GM21367 (cell line): ENCODE measurements around the gene PCAT6.
"Not testable (repeated sequence)": the region's sequence is repeated elsewhere in the genome, so short reads cannot be mapped to it uniquely, and the experiment has no call there.

Experiments used
- ATAC-seq: cut with Tn5 transposase; IDR thresholded peaks from one replicate; pipeline ENCODE4 v1.9.1; 2021; ENCODE audit not compliant: unreplicated experiment

The PCAT6 gene

DNA sequence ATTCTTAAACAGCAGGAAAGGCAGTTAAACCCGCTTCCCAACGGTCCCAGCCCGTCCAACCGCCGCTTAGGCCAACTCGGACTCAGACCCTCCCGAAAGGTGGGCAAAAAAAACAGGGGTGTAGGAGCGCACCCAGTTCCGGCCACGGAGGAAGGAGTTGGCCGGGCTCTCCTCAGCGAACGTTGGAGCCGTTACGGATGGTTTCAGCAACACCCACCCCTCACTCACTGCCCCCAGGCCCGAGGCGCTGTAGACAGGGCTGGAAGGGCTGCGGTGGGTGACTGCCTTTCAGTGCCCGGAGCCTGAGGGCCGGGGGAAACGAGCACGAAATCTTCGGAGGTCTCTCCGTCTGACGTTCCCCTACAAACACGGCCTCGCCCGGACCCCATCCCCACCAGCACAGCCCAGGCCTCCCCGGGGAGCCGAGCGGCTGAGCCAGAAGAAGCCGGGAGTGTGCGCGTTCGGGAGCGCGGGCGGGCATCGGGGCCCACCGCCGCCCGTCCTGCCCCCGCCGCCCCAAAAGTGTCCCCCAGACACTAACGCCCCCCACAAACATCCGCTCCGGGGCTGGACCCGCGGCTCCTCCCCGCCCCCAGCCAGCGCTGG, 3.8 kb upstream of the PCAT6 start:
- no peak for ATAC-seq

DNA sequence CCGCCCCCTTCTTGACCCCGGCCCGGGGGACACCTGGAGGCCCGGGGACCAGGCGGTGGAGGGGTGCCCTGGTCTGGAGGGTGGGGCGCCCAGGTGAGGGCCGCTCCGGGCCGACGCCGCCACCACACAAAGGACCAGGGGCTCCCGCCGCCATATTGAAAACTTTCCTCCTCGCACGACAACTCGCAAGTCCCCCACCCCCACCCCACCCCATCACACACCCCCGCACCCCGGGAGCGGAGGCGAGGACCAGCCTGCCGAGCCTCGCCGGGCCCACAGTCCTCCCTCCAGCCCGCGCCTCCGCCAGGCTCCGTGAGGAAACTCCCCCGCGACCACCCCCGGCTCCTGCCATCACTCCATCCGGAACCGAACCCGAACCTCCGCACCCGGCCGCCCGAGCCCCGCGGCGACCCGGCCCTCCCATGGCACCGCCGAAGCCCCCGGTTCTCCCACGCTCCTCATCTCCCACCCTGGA, 3.3 kb upstream of the PCAT6 start:
- no peak for ATAC-seq

DNA sequence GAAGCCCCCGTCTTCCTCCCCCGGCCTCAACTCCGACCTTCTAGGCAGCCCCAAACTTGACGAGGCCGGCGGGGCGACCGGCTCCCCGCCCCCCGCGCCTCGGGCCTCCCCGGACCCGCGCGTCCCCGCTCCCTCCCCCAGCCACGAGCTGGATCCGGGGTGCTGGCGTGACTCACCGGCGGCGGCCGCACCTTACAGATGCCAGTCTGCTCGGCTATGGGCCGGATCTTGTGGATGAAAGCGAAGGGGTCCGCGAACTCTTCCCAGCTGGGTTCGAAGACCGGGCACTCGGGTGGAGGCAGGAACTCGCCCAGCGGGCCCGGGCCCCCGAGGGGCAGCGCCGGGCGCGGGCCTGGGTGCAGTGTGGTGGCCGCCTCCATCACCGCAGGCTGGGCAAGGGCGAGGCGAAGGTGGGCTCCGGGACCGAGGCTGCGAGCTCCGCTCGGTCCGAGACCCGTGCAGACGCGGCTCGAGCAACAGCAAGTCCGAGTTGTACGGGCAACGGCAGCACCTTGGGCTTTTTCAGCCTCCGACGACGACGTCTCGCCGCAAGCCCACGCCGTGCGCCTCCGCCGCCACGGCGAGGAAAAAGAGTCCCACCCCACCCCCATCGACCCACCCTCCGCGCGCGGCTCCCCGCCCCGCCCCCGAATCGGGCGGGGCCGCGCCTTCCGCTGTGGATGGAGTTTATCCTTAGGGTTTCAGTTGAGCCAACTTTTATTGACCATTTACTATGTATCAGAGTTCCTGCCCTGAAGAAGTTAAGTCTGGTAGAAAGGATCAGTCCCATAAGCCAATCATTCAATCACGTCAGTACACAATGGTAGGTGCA, 2.6 kb upstream of the PCAT6 start, which contains the start of gene KDM5B:
TSS of gene KDM5B (minus strand) at position 496 of the 832 bp plus-strand sequence. CDS start at position 380, 116 bp downstream.
- ATAC-seq, result no peak

DNA sequence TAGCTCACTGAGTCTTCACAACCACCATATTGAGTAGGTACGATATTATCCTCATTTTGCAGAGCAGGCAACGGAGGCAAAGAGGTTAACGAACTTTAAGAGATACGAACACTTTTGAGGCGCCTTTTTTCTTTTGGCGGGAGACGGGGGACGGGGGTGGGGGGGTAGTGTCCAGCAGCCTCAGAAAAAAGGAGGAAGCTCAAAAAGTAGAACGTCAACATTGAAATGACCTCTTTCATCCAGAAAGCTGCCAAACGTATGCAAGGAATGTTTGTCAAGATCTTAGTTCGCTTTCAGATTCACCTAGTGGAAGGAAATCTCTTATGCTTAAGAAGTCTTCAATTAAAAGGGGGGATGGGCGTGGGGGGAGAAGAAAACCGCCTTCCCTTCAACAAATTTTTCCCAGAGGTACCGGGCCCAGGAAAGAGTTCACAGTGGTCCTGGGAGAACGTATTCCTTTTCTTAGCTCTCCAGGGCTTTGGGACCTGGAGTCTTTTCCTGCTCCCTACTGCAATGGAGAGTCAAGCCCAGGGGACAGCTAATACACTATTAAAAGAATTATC, 1.1 kb upstream of the PCAT6 start:
- no peak for ATAC-seq

DNA sequence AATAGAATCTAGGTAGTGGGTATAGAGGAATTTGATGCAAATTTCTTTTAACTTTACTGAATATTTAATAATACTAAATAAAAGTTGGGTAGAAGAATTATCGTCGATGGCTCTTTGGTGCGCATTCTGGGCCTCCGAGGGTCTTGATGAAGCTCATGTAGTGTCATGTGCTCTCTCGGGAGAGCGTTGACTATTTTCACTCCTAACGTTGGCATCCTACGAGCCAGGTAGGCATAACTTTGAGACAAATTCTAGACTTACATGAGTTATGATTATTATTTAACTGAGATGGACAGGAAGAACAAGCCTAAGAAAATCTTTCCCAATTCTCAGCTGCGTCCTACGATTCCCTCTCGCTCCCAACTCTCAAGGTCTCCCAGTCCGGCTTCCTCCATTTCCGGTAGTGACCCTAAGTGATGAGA, 550 bp upstream of the PCAT6 start:
- no peak for ATAC-seq

DNA sequence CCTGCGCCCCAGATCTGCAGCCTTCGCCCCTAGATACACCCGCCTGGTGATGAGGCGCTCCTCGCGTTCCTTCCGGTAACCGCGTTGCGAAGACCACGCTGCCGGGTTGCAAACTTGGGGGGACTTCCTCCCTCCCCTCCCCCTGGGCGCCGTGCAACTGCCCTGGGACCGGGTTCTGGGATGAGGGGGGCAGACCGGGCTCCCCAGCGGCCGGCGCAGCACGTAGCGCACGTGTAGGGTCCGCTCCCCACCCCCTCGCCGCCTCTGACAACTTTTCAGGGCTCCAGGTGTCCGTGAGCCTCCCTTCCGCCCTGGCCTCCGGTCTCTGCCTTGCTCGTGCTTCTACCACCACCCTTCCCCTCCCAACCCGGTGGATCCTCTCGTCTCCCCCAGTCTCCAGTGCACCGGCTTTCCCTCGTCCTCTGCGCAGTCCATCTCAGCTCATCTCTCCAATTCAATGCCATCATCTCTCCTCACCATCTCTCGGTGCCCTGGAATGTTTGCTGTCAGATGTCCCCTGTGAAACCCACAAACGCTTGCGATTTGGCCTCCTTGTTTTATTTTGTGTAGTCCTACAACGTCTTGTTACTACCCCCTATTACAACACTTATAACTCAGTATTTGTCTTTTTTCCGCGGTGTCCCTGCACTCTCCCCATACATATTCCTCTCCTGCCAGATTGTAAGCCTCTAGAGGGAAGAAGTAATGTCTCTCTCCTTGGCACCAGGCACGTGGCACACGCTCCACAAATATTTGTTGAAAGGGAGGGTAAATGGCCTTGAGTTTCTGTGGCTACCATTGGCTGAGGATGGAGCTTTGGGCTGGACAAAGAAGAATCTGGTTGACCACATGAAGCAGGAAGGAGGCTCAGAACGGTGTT, 782 bp downstream of the PCAT6 start:
- peak; percentile 9 for ATAC-seq

DNA sequence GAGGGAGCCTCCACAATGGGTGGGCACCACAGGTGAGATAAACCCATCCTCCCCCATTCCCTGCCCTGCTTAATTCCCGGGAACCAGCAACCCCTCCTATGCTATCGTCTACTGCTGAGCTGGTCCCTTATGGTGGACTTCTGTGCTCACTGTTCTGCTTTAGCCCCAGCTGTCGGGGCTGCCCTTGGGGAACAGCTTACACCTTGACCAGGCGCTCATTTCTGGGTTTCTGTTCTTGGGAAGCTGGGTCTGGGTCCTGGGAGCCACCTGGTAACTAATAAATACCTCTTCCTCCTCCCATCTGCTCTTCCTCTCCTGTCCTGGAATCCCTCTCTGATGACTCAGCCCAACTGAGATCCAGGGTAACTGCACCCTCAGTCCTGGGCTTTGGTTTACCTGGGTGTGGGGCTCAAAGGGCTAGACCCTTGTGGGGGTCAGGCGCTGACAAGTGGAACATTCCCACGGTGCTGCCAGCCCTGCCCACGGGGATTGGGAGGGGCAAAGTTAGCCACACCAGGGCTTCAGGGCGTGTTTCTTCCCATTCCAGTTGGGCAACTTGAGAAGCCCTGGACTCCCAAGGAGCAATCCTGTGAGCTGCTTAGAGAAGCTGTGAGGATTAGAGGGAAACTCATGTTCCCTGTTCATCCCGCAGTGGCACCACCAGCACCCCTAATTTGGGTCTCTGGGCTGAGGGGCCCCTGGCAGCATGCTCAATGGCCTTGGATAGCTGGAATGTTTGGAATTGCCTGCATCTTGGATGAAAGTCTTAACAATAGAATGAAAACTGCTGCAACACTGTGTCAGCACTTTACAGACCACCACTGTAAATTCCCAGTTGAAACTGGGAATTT, 1.6 kb downstream of the PCAT6 start:
- no peak for ATAC-seq

DNA sequence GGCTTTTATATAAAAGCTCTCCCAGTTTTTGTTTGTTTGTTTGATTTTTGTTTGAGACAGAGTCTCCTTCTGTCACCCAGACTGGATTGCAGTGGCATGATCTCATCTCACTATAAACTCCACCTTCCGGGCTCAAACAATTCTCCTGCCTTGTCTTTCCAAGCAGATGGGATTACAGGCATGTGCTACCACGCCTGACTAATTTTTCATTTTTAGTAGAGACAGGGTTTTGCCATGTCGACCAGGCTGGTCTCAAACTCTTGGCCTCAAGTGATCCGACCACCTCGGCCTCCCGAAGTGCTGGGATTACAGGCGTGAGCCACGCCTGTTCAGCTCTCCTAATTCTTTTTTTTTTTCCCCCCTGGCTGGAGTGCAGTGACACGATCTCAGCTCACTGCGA, 4.4 kb downstream of the PCAT6 start:
- ATAC-seq, result no peak

DNA sequence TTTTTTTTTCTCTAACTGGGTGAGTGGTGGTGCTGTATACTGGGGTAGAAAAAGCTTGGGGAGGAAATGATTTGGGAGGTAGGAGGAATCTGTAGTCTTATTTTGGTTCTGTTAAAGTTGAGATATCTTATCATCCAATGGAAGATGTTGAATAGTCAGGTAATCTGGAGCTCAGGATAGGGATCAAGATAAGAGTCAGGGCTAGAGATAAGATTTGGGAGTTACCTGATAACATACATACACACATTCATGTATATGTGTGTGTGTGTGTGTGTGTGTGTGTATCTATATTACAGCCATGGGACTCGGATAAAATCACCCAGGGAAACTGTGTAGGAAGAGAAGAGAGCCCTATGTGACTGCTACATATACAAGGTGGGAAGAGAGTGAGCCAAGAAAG, 8.1 kb downstream of the PCAT6 start:
- no peak for ATAC-seq

DNA sequence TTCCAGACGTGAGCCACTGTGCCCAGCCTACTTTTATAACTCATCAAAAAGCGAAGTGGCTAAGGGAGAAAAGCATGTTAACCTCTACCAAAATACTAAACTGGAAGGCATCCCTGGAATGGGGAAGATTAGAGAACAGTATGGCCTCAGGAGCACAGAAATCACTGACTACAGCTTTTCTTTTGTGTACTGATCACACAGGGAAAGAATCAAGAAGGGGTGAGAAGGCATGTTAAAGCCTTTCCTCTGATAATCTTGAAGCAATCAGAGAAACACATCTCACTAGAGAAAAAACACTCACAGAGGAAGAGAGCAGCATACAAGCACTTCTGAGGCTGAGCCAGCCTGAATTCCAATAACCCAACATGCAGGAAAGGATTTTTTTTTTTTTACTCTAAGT, 10.7 kb downstream of the PCAT6 start:
- ATAC-seq, result no peak

DNA sequence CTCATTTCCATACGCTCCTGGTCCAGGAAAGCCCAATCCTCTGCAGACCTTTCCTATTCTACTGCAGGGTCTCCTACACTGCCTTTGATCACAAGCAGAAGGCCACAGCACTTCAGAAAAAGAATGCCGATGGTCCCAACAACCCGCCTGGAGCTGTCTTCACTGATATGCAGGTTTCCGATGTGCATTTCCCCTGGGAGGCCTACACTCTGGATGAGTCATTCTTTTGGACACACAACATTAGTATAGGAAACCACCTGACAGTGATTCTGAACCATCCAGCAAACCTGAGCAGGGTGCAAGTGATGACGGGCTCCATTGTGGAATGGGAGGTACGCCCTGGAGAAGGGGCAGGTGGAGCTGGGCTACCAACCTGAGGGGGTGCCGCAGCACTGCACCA, 15.0 kb downstream of the PCAT6 start:
- no peak for ATAC-seq

DNA sequence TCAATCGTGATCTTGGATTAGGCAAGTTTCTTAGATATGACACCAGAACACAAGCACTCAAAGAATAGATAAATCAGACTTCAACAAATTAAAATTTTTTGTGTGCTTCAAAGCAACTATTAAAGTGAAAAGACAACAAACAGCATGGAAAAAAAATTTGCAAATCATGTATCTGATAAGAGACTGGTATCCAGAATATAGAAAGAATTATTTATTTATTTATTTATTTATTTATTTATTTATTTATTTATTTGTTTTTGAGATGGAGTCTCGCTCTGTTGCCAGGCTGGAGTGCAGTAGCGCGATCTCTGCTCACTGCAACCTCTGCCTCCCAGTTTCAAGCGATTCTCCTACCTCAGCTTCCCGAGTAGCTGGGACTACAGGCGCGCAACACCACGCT, 18.5 kb downstream of the PCAT6 start:
- not testable (repeated sequence) for ATAC-seq

DNA sequence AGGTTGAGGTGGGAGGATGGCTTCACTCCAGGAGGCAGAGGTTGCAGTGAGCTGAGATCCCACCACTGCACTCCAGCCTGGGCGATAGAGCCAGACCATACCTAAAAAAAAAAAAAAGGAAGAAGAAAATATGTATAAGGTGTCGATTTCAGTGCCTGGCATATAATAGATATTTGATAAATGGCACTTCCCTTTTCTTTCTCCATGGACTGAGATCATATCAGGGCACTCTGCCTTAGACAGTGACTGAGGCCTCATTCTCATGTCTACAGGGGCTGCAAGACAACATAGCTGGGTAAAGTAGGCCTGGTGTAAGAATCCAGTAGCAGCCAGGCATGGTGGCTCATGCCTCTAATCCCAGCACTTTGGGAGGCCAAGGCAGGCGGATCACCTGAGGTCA, 21.2 kb downstream of the PCAT6 start:
- ATAC-seq, result no peak

DNA sequence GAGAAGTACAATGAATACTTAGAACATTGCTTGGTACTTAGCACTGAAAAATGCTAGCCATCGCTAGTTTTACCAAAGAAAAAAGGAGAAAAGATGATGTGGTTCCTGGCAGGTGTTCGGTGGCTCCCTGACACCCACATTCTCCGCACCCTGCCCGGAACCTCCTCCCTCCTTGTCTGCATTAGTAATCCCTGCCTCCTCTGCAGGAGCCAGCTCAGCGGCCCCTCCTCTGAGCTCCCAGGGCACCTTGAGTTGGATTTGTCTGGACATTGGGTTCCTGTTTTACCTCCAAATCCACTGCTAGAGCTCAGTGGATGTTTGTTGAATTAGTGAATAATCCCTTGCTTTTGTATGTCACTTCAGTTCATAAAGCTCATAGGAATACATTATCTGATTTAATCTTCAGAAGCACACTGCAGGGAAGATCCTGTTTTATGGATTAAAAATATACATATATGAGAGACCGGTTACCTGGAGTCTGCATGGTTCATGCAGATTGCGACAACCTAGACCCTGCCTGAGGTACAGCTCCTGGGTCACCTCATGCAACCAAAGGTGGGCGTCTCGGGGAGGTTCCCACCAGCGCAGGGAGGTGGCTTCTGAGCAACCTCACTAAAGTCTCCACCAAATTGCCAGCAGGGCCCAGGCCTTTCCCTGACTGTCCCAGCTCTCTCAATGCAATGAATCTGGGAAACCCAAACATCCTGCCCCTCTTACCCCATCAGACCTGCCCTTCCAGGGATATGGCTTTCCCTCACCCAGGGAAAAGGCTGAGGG, 24.2 kb downstream of the PCAT6 start:
- no peak for ATAC-seq

DNA sequence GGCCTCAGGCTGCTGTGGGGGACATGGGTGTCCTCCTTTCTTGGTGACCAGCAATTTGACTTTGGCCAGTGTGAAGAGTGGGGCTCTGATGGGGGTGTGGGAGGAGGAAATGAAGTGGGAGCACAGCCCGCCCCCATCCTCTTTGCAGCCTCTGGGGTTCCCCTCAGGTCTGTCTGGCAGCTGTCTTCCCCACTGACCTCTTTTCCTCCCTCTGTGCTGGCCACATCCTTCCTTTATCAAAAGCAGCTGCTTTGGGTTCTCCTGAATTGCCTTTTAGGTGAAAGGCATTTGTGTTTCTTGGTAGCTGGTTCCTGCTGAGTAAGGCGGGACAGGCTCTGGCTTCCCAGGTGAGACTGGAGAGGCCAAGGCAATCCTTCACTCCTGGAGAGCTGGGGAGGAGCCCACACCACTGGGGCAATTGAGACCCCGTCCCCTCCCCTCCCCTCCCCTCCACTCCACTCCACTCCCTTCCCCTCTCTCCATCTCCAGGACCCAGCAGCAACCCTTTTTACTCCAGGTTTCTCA, 24.9 kb downstream of the PCAT6 start:
- ATAC-seq, result no peak

DNA sequence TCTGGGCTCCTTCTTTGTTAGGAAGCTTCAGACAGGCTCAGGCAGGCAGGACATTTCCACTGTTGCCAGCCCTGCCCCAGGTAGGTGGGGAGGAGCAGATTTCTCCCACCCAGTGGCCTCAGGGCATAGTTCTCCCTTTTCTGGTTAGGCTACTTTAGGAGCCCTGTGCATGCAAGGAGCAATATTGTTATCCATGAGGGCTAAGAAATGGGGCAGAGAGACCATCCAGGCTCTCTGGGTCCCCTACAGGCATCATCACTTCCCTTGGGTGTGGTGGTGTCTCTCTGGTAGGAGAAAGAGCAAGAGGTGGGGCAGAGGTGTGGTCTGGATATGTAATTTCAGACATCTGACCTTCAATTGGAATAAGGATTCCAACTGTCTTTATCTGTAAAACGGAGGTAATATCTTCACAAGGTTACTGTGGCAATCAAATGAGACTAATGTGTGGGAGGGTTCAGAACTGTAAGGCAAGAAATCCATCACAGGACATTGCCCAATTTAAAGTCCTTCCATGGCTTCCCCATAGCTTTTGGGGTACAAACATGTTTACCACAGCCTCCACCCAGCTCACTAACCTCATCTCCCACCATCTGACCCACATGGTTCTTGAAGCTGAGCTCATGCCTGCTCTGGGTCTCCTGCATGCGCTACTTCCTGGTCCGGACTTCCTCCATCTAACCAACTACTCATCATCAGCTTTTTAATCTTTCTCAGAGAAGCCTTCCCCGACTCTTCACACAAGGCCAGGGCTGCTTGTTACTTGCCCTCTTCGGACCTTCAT, 26.1 kb downstream of the PCAT6 start:
- no peak for ATAC-seq

DNA sequence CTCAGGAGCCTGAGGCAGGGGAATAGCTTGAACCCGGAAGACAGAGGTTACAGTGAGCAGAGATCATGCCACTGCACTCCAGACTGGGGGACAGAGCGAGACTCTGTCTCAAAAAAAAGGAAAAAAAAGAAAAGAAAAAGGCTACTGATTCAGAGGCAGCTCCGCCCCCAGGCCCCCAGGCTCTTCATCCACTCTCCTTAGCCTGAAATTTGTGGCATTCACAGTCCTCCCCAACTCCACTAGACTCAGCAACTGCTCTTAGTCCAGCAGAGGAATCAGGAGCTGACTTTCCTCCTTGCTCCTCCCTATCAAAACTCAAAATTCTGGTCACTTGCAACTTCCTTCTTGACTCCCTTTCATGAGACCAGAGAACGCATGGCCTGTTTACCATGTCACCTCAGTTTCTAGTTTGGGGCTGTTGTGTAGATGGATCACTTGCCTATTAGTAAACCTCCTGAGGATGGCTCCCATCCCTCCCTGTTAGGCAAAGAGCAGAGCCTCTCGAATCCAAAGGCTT, 27.1 kb downstream of the PCAT6 start:
- no peak for ATAC-seq

DNA sequence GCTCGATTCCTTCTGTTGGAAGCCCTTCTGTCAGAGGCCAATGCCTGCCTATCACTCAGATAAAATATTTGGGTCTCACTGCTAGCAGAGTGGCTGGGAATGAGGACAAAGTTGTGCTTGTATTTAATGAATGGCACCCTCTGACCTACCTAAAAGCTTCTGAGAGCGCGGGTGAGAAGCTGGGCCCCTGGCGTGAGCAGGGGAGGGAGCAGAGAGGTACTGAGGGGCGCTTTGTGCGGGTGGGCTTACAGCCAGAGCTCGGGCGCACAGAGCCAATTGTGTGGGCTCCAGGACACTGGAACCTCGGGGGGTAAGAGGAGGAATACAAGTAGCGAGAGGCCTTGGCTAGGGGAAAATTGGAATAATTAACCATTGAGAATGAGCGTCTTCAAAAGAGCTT, 32.3 kb downstream of the PCAT6 start:
- no peak for ATAC-seq
